Kidney glomerular epithelial cell (primary cell): Measurements from ENCODE around the gene SERPINA5.
A peak's percentile ranks its signal among the peaks of the same experiment; 100 is the strongest.
"Not testable (repeated sequence)": the region's sequence is repeated elsewhere in the genome, so short reads cannot be mapped to it uniquely, and the experiment has no call there.

ENCODE experiments used
- DNase-seq: peaks from one replicate; lab custom pipeline; 2025; lab: John Stamatoyannopoulos, UW

SERPINA5 gene

DNA sequence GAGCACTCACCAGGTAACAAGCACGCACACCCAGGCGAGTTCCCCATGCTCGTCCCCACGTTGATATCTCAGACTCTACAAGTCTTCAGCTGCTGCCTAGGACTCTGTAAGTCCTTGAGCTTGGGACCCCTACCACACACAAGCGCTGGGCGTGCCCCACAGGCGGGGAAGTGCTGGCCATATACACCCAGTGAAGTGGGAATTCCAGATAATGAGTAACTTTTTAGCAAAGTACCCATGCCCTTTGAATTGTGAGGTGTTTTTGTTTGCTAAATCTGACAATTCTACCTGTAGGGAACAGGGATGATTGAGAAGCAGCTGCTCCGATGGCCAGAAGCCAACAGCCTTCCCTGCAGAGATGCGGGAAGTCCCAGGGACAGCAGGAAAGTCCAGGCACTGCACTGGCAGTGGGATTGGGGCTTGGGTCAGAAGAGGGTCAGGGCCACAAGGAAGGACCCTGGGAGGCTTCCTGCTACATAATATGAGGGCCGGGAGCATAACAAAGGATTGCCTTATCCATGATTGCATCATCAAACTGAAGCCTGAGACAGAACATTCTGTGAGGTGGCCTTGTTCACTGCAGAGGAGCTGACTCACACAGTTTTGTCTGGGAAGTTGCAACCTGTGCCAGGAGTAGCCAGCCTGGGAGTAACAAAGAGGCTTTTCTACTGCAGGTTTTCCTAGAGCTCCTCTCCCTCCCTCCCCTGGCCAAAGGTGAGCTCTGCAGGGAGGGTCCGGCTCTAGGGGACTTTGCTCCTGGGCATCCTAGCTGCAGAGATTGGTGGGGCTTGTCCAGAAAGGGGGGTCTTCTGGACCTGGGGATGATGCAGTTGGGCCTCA is 17.8 kb downstream of the SERPINA5 start:
- peak; percentile 96 for DNase-seq

DNA sequence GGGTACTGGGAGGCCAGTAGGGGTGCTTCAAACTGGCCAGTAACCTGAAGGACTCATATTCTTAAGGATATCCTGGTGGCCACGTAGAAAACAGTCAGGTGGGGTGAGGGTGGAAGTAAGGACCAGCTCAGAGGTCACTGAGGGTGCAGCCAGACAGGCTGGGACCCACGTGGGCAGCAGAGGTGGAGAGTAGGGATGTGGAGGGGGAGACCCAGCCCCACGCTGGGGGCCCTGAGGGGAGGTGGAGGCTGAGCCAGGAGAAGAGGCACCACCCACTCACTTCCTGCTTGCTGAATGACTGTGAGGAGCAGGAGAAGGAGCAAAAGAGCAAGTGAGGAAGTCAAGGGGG is 18.4 kb downstream of the SERPINA5 start:
- peak; percentile 72 for DNase-seq

DNA sequence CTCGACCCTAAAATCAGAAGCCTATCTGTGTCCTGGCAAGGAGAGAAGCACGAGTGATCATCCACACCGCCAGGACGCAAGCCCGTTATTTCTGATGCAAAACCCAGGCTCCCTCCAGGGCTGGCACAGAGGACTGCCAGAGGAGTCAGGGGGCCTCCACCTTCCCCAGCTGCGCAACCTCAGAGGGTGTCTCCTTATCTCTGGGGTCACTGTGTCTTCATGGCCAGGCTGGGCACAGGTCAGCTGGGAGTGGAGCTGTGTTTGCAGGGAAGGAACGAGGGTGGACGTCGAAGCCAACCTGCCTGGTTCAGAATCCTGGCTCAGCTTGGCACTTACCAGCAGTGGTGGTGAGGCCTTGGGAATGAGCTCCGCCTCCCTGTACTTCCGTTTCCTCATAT is 18.9 kb downstream of the SERPINA5 start:
- DNase-seq: no peak

DNA sequence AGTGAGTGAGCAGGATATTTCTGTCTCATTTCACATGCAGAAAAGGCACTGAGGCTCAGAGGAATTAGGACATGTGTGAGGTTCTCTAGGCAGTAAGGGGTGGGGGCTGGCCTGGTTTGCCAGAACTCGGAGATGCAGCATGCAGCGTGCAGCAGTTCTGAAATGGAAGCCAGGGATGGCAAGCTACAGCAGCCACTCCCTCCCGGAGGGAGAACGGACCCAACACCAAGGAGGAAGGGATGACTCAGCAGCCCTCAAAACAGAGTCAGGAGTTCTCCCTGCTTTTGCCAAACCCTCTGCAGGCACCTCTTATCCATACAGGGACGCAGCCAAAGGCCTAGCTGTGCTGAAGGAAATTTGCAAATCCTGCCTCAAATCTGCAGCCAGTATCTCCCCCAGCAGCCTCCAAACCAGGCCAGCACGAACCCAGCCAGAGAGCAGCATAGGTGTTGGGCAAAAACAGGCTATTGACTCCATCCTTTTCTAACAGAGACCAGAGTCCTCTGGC is 20.7 kb downstream of the SERPINA5 start:
- DNase-seq: no peak

DNA sequence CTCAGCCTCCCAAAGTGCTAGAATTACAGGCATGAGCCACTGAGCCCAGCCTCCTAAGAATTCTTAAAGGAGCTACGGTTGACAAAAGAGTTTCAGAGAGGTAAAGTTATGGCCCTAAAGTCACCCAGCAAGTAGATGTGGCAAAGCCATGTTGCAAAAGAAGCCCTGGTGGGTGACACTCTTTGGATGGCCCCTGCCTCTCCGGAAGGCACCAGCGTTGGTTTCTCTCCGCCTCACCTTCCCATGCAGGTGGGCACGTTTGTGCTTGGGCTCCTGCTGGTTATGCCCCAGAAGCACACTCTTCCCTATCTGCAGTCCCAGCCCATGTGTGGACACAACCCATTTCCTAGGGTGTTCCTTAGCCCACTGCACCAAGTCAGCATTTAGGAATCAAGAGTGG is 21.5 kb downstream of the SERPINA5 start:
- no peak for DNase-seq

DNA sequence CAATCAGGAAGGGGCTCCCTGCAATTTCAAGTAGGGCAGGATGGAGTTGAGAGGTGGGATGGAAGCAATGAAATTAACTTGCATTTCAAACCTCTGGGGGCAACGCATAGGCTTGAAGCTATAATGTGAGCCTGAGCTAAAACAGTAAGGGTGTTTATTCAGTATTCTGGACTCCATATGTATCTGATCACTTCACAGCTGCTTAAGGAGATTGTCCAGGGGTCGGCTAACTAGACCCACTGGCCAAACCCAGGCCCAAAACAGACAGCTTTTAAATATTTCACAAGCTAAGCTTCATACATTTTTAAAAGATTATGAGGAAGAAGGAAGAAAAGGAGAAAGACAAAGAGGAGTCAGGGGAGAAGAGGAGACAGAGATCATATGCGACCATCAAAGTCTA is 24.1 kb downstream of the SERPINA5 start:
- no peak for DNase-seq

DNA sequence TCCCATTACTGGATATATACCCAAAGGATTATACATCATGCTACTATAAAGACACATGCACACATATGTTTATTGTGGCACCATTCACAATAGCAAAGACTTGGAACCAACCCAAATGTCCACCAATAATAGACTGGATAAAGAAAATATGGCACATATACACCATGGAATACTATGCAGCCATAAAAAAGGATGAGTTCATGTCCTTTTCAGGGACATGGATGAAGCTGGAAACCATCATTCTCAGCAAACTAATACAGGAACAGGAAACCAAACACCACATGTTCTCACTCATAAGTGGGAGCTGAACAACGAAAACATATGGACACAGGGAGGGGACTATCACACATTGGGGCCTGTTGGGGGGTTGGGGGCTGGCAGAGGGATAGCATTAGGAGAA is 27.7 kb downstream of the SERPINA5 start:
- DNase-seq: not testable (repeated sequence)

DNA sequence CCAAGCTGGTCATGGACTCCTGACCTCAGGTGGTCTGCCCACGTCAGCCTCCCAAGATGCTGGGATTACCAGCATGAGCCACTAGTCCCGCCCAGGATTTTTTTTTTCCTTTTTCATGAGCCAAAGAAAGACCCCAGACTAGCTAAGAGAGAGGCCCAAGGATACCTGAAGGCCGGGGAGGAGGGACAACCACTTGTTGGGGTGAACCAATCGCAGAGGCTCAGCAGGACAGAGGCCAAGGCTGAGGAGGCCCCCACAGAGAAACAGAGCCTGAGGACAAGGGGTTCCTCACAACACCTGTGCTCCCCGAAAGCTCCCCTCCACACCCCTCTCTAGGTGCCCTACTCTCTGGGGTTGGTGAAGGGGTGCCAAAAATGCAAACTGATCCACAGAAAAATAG is 30.0 kb downstream of the SERPINA5 start:
- DNase-seq: no peak

DNA sequence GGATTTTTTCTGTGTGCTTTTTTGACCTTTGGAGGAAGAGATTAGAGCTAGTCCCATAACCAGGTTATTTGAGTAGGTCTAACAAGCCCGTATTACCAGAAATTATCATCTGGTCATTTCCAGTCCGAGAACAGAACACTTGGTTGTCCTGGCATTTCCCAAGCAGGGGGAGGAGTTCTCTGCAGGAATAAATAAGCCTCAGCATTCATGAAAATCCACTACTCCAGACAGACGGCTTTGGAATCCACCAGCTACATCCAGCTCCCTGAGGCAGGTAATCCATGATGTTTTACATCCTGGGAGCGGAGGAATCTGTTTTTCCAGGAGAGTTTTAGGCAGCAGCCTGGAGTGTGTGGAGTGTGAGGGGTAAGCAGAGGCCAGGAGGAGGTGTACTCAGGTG is 30.9 kb downstream of the SERPINA5 start, which contains the start of gene SERPINA3:
Gene SERPINA3, plus strand, starts transcription at position 218 of the 400 bp plus-strand sequence. CDS start 2,051 bp downstream, outside the sequence.
- DNase-seq: no peak

DNA sequence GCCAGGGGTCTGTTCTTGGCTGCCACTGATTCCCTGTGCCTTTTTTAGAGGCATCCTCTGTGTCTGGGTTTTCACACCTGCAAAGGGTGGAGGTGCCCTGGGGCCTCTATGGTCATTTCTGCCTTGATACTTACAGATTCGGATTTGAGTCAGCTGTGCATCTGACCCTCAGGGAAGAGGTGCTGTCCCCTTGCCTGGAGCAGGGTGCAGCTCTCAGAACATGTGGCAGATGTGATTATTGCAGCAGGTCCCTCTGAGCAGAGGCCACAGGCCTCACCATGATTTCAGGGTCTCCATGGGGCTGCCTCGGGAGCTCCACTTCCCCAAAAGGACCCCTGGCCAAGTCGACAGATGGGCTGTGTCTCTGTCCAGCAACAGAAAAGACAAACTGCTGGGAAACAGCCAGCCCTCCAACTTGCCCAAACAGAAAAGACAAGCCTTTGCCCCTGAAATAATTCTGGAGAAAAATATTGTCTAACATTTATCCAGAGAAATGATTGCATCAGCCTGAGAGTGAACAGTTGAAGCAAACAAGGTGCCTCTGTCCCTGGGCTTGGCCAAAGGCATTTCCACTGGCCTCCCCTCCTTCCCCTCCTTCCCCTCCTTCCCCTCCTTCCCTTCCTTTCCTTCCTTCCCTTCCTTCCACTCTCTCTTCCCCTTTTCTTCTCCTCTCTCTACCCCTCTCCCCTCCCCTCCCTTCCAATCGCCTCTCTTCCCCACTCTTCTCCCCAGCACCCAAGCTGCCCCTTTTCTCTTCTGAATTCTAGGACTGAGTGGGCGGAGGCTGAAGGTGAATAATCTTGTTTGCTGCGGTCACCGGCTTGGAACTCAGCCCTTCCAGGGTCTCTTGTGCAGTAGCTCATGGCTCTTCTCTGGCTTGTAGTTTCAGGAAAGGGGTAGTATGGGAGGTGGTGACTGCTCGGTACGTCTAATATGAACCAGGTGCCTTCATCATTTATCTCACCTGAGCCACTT is 31.6 kb downstream of the SERPINA5 start:
- DNase-seq: no peak

DNA sequence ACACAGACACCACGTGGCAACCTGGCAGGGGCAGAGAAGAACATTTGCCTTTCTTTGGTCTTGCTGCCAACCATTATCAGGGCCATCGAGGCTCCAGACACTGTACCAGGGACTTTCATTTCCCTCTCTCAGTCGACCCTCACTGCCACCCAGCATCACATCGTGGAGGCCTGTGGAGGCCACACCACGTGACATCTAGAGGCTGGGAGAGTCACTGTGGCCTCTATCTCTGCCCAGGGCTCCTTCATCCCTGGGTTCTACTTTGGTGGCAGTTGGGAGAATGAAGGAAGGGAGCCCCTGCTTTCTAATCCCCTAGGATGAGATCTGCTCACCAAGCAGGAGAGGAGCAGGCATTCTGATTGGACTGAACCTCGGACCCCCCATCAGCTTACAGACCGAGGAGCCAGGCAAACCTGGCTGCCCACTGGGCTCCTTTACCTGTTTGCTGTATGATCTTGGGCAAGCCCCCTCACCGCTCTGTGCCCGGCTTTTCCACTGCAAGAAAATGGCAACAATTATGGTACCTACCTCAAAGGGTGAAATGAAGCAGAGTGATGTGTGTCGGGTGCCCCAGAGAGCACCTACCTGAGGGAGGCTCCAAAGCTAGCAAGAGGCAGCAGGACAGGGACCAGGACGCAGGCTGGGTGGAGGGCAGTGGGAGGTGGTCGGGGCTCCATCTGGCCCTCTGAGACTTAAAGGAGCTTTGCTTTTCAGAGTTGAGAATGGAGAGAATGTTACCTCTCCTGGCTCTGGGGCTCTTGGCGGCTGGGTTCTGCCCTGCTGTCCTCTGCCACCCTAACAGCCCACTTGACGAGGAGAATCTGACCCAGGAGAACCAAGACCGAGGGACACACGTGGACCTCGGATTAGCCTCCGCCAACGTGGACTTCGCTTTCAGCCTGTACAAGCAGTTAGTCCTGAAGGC is 32.8 kb downstream of the SERPINA5 start:
- no peak for DNase-seq

DNA sequence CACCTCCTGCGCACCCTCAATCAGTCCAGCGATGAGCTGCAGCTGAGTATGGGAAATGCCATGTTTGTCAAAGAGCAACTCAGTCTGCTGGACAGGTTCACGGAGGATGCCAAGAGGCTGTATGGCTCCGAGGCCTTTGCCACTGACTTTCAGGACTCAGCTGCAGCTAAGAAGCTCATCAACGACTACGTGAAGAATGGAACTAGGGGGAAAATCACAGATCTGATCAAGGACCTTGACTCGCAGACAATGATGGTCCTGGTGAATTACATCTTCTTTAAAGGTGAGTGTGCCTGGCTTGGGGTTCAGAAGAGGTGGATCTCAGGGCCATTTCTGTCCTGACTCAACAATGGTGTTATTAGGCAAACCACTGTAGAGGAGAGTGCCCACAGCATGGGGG is 33.6 kb downstream of the SERPINA5 start:
- DNase-seq: no peak

DNA sequence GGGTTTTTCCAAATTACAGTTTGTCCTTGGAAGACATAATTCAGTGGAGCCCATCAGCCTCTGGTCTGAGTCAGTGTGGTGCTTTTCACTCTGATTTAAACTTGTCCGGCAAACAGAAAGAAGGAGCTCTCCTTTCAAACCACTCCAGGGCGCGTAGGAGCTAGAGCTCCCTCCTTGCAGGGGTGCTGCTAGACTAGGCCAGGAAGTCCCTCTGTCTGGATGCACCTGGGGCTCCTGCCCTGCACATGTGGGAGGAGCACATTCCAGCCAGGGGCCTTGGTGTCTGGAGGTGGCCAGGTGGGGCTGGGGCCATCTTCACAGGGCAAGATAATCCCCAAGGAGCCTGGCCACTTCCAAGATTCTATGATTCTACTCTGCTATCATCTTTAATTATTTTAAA is 34.0 kb downstream of the SERPINA5 start:
- no peak for DNase-seq

DNA sequence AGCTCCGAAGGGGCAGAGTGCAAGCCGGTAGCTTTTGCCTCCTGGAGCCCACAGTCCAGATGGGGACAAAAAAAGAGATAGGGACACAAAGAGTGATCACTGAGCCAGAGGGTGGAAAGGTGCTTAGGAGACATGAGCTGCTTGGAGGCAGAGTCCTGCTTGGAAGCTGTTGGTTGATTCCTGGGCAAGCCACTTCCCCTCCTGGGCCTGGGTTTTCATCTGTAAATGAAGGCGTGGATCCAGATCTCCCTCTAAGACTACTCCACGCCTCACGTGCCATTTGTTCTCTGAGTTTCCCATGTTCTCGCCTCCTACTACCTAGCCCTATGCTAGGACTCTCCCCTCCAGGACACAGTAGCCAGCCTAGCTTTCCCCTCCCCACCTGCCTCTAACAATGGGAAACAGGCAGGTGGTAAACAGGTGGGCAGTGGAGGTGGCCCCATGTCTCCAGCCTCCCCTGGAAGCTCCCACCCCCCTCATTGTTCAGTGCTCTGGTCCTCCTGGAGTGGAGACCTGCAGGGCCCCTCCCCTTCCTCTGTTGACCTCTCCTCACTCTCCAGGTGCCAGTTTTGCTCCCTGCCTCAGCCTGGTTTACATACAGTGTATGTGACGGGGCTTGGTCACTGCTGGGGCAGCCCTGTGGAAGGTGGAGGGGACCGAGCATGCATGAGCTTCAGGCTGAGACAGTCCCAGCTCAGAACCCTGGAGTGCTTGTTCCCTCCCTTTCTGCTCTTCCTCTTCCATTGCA is 34.8 kb downstream of the SERPINA5 start:
- no peak for DNase-seq

DNA sequence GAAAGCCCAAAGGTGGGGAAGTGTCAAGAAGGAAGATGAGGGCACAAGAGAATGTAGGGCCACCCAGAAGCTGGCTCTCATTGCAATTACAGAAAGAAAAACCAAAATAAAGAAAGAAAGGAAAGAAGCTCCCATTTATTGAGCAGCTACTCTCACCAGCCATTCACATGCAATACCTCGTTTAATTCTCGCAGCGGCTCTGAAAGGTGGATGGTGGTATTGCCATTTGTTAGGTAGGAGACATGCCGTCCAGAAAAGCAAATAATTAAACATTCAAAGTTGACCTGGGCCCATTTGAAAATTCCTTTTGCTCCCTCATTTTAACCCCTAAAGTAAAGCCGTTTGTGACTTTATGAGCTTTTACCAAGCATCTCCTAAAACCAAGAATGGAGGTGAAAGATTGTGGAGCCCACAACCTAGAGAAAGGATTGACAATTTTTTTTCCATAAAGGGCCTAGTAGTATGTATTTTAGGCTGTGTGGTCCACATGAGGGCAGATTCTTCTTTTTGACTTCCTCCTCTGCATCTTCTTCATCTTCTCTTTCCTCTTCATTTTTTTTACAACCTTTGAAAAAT is 36.2 kb downstream of the SERPINA5 start:
- DNase-seq: no peak

DNA sequence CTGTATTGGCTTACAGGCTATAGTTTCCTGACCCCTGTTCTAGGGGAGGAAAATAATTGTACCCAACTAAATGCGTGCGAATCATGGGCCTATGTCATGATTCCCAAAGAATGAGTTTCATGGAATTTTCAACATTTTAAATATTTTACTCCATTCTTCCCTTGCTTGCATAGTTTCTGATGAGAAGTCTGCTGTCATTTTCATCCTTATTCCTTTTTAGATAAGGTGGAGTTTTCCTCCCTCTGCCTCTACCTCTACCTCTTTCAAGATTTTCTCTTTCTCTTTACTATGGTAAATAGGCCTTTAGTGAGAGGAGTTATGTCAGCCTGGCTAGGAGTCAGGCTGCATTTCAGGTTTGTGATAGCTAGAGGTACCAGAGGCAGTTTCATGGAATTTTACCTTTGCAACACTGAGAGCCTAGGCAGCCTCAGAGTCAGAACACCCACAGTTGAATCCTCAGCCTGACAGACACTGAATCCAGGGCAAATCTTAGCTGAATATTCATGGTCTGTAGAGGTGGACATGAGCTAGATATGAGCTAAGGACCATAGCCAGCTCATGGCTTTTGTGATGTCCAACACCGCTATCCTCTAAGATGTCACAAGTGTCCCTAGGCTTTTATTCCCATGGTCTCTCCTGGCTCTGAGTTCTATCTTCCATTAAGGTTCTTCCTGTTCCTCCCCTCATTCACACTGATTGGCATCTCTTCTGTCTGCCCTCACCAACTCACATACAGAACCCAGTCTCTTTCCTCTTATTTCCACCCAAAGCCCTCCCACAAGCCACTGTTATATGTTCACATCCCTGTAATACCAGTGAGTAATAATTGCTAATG is 37.0 kb downstream of the SERPINA5 start:
- no peak for DNase-seq

DNA sequence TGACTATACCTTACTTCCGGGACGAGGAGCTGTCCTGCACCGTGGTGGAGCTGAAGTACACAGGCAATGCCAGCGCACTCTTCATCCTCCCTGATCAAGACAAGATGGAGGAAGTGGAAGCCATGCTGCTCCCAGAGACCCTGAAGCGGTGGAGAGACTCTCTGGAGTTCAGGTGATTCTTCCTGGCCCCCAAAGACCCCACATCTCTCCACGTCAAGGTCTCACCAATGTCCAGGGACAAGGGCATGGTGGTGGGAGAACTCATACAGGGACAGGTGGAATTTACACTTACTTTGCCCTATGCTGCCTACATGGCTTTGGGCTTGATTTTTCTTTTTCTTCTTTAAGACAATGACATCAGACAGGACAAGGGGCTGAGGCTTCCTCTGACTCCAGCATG is 38.1 kb downstream of the SERPINA5 start:
- DNase-seq: no peak

DNA sequence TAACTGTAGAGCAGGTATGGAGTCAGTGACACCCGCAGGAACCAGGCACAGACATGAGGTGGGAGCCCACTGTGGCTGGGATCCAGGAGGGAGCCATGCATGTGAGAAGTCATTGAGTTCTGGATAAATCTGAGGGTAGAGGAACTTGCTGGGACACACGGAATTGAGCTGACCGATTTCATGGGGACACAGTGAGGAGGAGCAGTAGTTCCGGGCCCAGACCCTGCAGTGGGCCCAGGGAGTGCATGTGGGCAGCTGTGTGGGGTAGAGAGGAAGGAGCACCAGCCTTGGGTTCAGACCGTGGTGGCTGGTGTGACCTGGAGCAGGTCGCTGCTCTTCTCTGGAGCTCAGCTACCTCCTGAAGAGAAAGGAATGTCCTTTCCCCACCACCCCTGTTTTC is 39.4 kb downstream of the SERPINA5 start:
- no peak for DNase-seq

DNA sequence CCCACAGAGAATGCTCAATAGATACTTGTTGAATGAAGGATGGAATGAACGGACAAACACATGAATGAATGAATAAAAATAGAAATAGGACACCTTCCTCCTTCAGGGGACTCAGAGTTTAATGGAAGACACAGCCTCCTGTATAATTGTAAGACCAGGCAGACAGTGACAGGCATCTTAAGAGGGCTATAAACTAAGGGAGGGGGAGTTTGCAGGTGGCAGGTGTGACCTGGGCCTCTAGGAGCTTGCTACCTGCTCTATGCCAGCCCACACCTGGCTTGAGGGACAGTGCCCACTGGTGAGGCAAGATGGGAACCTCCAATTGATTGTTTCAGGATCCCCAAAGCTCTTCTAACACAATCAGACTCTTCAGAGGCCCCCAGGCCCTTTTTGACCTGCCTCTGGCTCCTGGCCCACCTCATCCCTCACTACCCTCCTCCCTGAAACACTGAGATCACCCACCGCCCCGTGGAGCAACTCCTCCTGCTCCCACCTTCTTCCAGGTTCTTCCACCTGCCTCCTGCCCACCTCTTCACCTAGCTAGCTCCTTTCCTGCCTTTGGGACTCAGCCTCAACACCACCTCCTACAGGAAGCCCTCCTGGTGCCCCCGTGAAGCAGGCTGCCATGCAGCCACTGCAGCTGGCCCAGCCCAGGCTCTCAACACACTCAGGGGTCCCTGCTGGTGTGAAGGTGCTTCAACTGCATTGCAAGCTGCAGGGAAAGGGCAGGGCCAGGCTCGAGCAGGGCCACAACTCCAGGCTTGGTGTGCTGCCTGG is 40.3 kb downstream of the SERPINA5 start:
- no peak for DNase-seq
